Ovary (tissue), 3 donors: ENCODE measurements around the gene NR4A3.

ENCODE experiments used
- CTCF ChIP-seq, 3 donors: fragments of 450-650 bp in 2 of 3; fragments of 200-600 bp in 1 of 3; IDR thresholded peaks; one replicate each; pipeline versions ENCODE4 v1.5.1 to v1.8.0; 2016 to 2022; ENCODE audit warnings: antibody characterized with exemption in 3 of 3, mild to moderate bottlenecking in 1 of 3
- POLR2A ChIP-seq: fragments of 450-650 bp; IDR thresholded peaks from one replicate; pipeline ENCODE4 v1.6.1; 2017; ENCODE audit warnings: antibody characterized with exemption, mild to moderate bottlenecking, moderate library complexity
- donor health status: DM: no; HTN: no; CAD: no.

- TF ChIP-seq POLR2A (no peak), CTCF (IDR thresholded peaks at IDR 0.05) (no peak)
Observed at GRCh38 chr9:99801775-99802174, 19.9 kb upstream of the NR4A3 start.
